Nasal cavity respiratory epithelium epithelial cell of viscerocranial mucosa (primary cell): ENCODE measurements around the gene GPR183. TPM values are rescaled to one million over a fixed set of nuclear protein-coding genes. Genes with fewer than 3 reads are reported as not detected.

Source experiments
- total RNA-seq: library from RNA; depleted of rRNA; stranded (reverse); fragments of >200 nt; gene quantifications from 2 replicates; pipeline ENCODE4 v1.2.3, GENCODE V29; 2014

The GPR183 gene, protein sequence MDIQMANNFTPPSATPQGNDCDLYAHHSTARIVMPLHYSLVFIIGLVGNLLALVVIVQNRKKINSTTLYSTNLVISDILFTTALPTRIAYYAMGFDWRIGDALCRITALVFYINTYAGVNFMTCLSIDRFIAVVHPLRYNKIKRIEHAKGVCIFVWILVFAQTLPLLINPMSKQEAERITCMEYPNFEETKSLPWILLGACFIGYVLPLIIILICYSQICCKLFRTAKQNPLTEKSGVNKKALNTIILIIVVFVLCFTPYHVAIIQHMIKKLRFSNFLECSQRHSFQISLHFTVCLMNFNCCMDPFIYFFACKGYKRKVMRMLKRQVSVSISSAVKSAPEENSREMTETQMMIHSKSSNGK
- not detected in 2 replicates for total RNA-seq

DNA sequence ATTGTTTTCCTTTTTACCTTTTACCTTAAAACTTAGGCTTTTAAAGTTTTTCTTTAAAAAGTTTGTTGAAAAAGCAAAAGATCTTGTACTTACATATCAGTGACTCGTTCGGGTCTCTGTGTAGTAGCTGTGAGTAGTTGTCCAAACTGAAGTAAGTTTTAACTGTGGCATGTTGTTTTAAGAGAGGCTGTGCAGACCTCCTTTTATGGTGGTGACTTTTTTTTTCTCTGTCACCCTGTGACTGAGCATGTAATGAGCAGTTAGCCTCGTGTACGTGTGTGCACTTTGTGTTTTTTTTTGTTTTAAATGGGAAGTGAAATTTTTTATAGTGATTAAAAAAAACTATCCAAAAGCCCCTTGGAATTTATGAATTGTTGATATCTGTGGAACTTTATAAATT is at the start of gene GPR183:
Gene GPR183 (minus strand): TSS at position 153 of the 400 bp plus-strand sequence. CDS start 11,254 bp downstream, outside the sequence.

DNA sequence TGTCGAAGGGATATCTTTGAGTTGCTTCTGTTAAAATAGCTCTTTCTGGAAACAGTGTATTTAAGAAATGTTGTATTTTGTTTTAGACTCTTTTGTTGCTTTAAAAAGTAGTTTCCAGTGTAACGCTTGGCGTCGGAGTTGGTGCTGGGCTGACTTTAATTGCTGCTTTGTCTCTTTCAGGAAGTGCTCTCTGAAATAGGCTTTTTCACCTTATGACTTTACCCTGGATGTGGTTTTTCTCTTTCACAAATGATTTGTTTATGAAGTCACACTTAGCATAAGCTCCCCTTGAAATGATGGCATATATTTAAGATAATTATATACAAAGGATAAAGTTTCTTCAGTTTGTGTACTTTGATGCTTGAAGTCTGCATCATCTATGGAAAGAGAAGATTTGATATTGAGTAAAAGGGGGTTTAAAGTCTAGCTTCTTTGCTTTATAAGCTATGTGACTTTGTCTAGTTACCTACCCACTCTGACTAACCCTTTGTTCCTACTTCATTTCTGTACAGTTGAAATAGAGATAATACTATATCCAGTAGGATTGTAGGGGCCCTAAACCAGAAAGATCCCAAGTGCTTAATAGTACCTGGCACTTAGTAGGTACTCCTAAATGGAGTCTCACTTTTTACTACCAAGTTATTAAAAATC is 48.9 kb downstream of the GPR183 start, which contains the start of gene GPR18:
Gene GPR18 (minus strand): TSS at position 170 of the 651 bp plus-strand sequence. CDS start 2,507 bp downstream, outside the sequence.

Other genes starting within 250 kb of the GPR183 start
- 53.7 and 65.8 TPM in 2 replicates for gene UBAC2, start 106.5 kb downstream of the GPR183 start, total RNA-seq
- not detected in 2 replicates for gene GPR18, start 49.0 kb downstream of the GPR183 start, total RNA-seq
- 146 and 172 TPM in 2 replicates for gene TM9SF2, start 194.1 kb upstream of the GPR183 start, total RNA-seq